GM15510 (cell line): Measurements from ENCODE around the gene WBP2.

Experiments used
- POLR2A ChIP-seq: IDR thresholded peaks from 3 replicates; pipeline ENCODE4 v1.6.1; 2011; ENCODE audit warnings: borderline replicate concordance; ENCODE audit not compliant: insufficient read length; ENCODE audit errors: extremely low read depth

WBP2 gene

DNA sequence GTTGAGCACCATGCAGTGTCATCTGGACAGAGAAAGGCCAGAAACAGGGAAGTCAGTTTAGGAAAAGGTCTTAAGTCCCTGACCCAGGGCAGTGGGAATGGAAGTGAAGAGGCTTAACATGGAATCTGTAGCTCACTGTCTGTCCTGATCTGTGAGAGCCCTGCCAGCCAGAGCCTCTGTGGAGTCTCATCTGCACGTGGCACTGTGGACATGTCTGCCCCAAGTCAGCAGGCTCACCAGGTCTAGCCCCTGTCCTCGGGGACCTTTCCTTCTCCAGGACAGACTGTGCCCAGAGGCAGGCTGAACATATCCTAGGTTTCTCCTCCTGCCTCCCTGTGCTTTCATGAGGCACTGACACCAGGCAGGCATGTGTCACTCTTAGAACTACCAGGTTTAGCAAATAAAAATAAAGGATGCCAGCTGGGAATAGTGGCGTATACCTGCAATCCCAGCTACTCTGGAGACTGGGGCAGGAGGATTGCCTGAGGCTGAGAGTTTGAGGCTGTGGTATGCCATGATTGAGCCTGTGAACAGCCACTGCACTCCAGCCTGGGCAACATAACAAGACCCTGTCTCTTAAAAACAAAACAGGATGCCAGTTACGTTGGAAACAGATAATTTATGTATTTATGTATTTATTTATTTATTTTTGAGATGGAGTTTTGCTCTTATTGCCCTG lies 48.2 kb downstream of the WBP2 start:
- no peak for TF ChIP-seq POLR2A

DNA sequence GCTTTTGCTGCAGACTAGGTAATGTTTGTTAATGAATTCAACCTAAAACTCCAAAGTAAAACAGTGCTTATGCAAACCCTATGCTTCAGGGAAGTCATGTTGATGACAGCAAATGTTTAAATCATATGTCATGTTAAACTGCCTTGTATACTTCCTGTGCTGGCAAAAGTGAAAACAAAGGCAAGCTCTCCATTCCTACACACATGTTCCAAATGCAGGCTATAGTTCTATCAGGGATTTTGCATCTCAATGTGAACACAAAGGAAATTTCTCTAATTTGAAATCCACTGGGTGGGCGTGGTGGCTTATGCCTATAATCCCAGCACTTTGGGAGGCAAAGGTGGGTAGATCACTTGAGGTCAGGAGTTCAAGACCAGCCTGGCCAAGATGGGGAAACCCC lies 51.3 kb downstream of the WBP2 start:
- TF ChIP-seq POLR2A: no peak

DNA sequence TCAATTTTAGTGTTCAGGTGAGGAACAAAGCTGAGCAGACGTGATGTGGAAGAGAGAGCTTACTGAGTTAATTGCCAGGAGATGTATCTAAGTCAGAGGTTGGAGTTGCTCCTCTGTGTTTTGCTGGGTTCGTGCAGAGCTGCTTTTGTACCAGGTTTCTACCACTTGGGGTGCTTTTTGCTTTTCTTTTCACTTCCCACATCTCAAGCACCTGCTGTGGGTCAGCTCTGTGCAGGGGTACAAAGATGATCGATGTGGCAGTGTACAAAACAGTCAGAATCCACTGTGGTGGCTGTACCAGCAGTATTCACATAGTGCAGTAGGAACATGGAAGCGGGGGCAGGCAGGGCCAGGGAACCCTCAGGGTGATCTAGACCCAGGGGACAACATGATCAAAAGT lies 55.7 kb downstream of the WBP2 start:
- no peak for TF ChIP-seq POLR2A

DNA sequence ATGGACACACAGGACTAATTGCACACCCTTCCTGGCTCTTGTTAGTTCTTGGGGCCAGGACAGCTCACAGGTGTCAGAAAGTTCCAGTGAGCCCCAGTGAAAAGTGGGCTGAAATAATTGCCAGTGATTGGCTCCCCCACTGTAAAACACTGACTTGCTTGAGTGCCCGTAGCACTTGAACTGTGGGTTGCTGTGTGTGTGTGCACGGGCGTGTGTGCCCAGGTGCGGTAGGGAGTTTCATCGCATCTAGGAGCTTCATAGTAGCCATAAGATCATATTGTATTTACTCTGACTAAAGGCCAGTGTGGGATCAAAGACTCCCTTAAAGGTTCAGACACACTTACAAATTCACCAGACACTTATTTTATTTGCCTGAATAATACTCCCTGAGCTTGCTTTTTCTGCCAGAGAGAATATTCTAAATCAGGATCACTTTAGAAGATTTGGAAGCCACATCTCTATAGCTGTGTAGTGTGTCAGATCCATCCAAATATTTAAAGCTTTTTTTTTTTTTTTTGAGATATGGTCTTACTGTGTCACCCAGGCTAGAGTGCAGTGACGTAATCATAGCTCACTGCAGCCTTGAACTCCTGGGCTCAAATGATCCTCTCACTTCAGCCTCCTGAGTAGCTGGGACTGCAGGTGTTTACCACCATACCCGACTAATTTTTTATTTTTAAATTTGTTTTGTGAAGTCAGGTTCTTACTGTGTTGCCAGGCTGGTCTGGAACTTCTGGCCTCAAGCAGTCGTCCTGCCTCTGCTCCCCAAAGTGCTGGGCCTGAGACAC lies 59.1 kb downstream of the WBP2 start:
- TF ChIP-seq POLR2A: no peak
